Ureter (tissue), 1 donor: Measurements from ENCODE around the gene RAB21. TPM values are rescaled to one million over a fixed set of nuclear protein-coding genes. Genes with fewer than 3 reads are reported as not detected.
"Not testable (repeated sequence)": the region's sequence is repeated elsewhere in the genome, so short reads cannot be mapped to it uniquely, and the experiment has no call there.

Experiments used
- DNase-seq: peaks from one replicate; pipeline ENCODE4 v3.0.0-alpha.2; 2020; ENCODE audit warnings: low spot score
- total RNA-seq: library from RNA; stranded (reverse); gene quantifications from one replicate; pipeline ENCODE4 v1.2.4, GENCODE V29; 2023
- donor health status: DM: yes; HTN: yes; CAD: no.

Gene RAB21
- total RNA-seq, 1 donor from 2014 or later = 82.8 TPM

DNA sequence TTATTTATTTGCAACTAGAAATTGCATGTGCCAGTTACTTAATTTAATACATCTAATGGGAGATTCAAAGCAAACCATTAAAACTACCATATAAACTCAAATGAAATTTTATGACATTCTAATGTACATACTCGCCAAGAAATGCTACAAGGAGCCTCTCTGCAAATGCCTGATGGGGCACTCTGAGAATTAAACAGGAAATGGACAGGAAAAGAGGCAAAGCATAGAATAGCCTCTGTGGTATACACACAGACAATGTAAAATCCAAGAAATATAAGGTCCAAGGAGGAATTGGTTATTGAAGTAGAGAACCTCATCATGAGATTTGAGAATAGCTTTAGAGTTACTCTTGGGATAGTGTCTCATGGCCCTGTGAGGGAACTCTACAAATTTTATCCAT is 41.2 kb downstream of the RAB21 start:
- no peak for DNase-seq

DNA sequence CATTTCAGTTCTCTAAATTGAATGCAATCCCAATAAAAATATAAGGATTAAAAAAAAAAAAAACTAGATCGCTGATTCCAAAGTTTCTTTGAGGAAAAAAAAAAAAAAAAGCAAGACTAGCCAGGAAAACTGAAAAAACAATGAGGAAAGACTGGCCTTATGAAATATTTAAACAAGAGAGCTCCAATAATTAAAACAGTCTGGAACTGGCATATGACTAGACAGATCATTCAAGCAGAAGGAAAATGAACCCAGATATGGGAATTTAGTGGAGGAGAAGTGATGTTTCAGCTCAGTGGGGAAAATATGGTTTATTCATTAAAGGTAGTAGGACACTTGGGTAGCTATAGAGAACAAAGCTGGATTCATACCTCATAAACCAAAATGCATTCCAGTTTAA is 42.9 kb downstream of the RAB21 start:
- DNase-seq = no peak

DNA sequence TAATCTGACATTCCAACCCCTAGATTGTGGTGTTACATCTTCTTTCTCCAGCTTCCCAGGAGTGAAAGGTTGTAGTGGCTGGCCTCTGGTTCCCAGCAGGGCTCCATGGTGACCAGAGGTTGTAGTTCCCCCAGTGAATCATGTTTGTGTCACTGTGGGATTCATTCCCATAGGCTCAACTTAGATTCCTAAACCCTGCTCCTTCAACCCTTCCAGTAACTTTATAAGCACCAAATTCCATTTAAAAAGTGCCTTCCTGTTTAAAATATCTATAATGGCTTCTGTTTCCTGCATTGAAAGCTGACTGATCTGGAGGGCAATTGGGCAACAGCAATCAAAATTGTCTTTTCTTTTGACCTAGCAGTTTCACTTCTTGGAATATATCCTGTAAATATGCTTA is 44.4 kb downstream of the RAB21 start:
- no peak for DNase-seq

DNA sequence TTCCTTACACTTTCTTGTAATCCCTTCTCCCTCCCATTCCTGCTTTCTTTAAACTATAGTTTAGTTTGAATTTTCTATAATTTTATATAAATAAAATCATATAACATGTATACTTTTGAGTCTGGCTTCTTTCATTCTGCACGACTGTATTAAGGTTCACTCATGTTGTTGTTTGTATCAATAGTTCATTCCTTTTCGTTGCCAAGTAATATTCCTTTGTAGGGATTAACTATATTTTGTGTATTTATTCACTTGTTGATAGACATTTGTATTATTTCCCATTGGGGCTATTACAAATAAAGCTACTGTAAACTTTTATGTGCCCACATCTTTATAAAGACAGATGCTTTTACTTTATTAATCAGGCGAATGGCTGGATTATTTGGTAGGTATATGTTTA is 45.5 kb downstream of the RAB21 start:
- DNase-seq = no peak

DNA sequence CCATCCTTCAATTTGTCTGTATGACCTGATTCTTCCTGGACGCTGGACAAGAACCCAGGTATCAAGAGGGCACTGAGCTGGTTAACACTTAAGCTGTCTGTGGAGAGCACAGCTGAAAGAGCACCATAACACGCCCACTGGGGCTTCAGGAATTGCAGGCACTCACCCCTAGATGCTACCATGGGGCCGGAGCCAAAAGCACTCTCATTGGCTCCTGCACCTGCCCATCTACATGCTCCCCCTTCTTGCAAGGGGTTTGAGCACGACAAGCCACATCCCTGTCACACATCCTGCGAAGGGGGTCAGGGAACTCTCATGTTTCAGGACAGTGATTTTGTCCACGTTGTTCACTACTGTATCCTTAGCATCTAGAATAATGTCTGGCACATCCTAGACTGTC is 49.8 kb downstream of the RAB21 start:
- no peak for DNase-seq

DNA sequence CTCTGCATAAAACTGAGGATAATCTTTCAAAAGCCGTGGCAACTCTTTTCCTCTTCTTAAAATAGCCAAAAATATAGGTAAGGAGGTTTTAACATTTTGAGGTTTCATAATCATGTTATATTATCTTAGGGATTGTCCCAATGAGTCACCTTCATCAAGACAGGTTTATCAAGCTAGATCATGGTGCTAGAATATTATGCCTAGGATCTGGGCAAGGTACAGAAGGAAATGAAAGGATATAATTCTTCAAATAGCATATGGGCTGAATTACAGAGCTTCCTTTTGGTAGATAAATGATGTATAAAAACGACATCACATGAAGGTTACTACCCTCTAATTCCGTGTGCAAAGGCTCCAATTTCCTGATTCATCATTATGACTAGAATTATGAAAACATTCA is 56.3 kb downstream of the RAB21 start:
- DNase-seq = no peak

DNA sequence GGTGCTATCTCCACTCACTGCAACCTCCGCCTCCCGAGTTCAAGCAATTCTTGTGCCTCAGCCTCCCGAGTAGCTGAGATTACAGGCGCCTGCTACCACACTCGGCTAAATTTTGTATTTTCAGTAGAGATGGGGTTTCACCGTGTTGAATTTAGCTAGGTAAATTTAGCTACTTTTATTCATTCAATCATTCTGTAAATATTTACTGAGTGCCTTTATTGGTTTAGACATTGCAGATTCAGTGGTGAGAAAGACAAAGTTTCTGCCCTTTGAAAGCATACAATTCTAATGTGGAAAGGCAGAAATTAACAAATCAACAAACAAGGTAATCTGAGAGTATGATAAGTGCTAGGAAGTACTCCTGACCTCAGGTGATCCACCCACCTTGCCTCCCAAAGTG is 60.6 kb downstream of the RAB21 start:
- DNase-seq = not testable (repeated sequence)

DNA sequence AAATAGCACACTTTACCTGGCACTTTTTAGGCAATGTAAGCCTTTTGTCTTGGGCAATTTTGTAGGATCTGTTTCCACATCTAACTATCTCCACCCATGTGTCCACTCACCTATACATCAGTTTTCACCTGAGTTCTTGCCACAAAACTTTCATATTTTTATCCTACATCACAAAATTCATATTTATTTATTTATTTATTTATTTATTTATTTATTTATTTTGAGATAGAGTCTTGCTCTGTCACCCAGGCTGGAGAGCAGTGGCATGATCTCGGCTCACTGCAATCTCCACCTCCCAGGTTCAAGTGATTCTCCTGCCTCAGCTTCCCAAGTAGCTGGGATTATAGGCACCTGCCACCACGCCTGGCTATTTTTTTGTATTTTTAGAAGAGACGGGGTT is 67.4 kb downstream of the RAB21 start:
- not testable (repeated sequence) for DNase-seq

DNA sequence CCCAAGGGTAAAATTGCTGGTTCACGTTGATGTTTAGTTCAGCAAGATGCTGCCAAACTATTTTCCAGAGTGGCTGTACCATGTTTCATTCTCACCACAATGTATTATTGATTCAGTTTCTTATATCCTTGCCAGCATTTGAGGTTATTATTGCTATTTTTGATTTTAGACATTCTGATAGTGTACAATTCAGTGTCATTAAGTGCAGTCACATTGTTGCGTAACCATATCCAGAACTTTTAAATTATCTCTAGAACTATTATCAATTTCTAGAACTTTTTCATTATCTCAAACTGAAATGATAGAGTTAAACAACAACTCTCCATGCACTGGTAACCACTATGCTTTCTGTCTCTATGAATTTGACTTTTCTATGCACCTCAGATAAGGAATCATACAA is 74.2 kb downstream of the RAB21 start:
- DNase-seq = no peak

DNA sequence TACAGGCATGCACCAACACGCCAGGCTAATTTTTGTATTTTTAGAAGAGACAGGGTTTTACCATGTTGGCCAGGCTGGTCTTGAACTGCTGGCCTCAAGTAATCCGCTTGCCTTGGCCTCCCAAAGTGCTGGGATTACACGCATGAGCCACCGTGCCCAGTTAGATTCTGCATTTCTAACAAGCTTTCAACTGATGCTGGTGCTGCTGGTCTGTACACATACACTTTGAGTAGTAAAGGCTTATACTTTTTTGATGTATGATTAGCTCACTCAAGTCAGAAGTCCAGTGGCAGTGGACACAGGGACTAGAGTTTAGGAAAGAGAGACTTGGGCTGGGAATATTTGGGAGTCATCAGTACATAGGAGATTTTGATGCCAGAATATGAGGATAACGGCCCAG is 82.7 kb downstream of the RAB21 start:
- DNase-seq = no peak

DNA sequence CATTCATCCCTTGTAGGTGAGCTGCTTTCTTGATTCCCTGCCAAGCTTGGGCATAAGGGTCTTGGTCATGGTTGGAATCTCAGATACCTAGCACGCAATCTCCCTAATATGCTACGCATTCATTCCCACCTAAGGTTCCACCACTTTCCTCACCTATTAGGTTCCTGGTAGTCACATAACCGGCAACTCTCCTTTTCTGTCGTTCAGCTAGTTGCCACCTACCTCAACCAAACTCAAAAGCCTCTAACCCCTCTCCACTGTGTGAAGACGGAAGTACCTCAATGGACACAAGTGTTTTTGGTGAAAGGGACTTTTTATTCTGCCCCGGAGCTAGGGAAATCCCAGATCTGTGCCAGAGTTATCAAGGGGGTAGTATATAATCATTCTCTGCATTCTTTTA is 83.6 kb downstream of the RAB21 start:
- no peak for DNase-seq

DNA sequence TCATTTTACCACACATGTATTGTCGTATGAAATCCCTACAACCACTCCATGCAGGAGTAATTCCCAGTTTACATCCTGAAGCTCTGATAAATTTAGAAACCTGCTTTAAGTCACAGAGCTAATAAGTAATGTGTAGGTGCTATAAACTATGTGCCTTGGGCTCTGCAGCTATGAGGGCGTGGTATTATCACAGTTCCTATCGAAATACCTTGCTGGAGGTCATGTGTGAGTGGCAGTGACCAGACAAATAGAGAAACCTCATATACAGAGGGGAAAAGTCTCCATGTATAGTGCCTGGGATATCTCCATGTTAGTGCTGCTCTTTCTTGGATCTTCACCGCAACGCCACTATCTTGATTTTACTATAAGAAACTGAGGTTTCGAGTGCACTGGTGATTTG is 84.0 kb downstream of the RAB21 start:
- DNase-seq = no peak

DNA sequence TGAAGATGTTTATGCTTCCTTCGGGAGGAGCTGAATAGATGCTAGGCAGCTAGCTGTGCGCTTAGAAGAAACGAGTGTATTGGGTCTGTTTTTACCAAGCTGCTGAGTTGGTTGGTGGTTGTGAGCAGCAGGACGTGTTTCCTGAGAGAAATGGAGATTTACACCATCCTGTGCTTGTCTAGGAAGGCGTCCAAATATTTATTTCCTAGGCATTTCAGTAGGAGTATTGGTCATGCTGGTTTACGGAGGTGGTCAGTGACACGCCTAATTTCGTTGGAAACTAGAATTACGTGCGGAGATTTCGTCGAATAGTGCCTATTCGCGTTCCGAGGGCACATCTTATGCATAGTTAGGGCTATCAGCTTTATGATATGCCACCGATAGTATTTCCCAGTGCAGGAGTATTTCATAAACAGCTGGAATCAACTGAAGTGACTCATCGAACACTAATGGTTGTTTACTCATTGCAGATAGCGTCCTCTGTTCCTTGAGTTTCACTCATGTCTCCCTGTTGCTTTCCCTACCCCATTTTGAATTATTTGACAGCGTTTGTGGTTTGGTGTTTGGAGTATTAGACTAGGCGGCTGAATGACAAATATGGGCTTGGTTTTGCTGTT is 85.7 kb downstream of the RAB21 start:
- no peak for DNase-seq

DNA sequence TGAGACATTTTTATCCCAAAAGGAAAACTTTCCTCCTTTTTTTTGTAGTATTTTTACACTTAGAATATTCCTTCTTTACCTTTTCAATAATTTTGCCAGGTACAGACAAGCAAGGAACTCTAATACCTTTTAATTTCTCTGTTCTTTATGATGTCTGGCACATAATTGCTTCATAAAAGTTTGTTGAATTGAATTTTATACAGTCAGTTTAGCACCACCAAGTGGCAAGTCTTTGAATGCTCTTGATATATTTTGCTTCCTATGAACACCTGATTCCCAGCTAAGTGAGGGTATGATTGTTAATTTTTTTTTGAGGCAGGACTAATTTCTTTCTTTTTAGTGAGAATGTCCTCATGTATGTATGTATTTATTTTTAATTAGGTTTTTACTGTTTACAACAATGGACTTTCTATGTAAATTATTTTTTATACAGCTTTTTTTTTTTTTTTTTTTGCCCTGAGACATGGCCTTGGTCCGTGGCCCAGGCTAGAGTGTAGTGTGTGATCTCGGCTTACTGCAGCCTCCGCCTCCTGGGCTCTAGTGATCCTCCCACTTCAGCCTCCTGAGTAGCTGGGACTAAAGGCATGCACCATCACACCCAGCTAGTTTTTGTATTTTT is 91.8 kb downstream of the RAB21 start:
- no peak for DNase-seq

DNA sequence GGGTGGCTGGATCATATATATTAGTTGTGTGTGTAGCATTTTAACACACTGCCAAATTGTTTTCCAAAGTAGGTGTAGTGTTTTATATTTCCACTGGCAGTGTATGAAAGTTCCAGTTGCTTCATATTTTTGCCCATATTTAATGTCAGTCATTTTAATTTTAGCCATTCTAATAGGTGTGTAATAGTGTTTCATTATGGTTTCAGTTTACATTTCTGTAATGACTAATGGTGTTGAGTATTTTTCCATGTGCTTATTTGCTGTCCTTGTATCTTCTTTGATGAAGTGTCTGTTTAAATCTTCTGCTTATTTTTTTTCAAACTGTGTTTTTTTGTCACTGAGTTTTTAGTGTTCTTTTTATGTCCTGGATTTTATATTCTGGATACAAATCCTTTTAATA is 93.5 kb downstream of the RAB21 start:
- DNase-seq = no peak

DNA sequence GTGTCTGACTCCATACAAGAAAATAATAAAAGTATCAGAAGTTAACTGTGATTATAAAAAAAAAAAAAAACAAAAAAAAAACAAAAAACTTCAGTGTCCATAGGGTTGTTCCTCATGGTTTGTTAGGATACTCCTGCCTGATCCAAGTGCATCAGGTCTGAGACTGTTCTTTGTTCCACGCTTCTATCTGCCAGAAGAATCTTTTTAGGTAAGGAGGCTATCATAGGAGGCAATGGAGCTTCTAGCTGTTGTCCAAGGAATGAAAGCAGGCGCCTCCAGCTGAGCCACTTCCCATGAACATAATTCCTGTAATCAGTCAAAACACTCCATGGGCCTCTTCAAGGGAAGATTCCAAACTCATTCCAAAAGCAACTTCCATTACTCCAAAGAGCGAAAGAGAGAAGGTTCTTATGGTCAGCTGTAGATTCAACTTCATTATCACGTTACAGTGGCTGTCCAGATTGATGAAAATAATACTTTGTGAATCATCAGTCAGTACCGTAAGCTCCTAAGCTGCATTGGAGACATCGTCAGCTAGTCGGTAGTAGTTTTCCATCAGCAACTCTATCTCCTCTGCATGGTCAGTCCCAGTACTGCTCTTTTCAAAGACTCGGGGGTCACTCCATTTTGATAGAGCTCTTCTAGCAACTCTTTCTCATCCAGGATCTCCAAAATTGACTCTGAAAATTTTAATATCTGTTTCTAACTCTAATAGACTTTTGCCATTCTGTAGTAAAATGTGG is 94.6 kb downstream of the RAB21 start:
- no peak for DNase-seq

Other genes with a start within 250 kb of the RAB21 start
- gene ZFC3H1, start 91.0 kb upstream of the RAB21 start, total RNA-seq = 72.1 TPM
- 5.5 TPM for gene THAP2, start 90.6 kb upstream of the RAB21 start, total RNA-seq
- gene TMEM19, start 68.8 kb upstream of the RAB21 start, total RNA-seq = 39.3 TPM
- gene TBC1D15, start 84.9 kb downstream of the RAB21 start, total RNA-seq = 52.1 TPM
- not detected for gene TPH2, start 184.0 kb downstream of the RAB21 start, total RNA-seq